GM18517 (cell line): Measurements from ENCODE around the gene FOXP4.

Experiments used
- ATAC-seq: cut with Tn5 transposase; IDR thresholded peaks from one replicate; pipeline ENCODE4 v1.9.1; 2021; ENCODE audit warnings: mild to moderate bottlenecking, moderate library complexity; ENCODE audit not compliant: unreplicated experiment

FOXP4 gene

GRCh38 chr6:41522780-41523548, 23.2 kb upstream of the FOXP4 start:
- ATAC-seq = no peak

DNA sequence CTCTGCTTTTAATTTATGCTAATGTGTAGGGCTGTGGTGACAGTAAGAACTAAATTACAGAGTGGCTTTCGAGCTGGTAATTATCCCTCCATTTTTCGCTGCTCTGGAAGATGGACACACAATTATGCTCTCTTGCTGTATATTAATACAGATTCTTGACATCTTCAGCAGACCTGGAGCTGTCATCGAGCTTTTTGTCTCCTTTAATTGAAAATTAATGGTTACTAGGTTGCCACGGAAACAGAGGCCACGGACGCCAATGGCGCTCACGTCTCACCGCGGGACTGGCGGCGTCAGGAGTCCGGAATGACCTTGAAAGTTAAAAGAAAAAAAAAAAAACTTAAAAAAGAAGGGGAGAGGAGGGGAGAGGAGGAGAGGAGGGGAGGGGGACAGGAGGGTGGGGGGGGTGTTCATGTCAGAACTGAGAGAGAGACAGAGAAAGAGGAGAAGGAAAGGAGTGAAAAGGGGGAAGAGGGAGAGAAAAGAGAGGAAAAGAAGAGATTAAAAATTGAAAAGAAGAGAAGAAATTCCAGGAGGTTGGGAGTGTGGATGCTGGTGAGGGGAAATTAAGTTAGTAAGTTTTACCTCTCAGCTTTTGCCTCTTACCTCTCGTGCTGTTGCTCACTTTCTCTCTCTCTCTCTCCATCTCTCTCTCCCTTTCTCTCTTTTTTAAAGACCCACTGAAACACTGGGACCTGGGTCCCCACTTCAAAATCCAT, 22.1 kb upstream of the FOXP4 start:
- no peak for ATAC-seq

DNA sequence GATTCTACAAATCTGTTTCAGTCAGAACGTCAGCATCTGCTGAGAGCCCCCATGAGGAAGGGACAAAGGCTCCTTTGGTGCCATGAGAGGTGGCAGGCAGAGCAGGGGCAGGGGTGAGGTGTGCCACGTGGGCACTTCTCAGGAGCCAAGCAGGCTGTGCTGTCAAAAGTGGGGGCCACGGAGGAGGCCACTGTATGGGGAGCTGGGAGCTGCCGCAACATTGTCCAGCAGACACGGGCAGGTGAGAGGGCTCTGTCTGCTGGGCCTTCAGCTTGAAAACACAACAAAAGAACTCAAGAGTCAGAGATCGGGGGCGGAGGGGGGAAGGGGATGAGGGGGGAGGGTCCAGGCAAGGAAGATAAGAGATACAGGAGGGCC, 21.6 kb upstream of the FOXP4 start:
- no peak for ATAC-seq

- ATAC-seq = no peak
Observed at GRCh38 chr6:41527721-41528408, 18.3 kb upstream of the FOXP4 start.

GRCh38 chr6:41528409-41528963, 17.7 kb upstream of the FOXP4 start:
- ATAC-seq = no peak

- ATAC-seq = no peak
Observed at GRCh38 chr6:41529049-41529448, 17.1 kb upstream of the FOXP4 start.

DNA sequence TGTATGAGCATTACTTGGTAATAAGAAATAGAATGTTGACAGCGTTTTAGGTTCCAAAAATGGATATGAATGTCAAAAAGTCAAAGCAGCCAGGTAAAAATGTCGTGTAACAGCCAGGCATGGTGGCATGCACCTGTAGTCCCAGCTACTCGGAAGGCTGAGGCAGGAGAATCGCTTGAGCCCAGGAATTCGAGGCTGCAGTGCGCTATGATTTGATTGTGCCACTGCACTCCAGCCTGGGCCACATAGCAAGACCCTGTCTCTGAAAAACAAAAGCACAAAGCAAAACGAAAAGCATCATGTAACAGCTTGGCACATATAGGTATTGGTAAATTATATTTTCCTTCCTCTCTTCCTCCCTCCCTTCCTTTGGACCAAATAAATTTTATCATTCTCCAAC, 16.2 kb upstream of the FOXP4 start:
- ATAC-seq = no peak

DNA sequence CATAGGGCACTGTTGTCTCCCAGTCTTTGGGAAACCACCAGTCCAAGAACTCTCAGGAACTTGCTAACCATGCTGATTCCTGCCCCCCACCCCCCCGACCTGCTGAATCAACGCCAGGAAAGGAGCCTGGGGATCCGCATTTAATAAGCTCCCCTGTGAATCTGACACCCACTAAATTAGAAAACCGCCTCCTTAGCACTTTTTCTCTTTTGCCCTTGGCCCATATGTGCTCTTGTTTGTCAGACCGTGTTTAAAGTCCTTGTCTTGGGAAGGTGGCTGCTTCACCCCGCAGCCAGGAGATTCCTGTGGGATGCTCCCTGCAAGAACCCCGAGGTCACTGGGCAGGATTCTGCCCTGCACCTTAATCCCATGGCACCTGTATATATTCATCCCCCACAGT, 15.7 kb upstream of the FOXP4 start:
- ATAC-seq = no peak

- no peak for ATAC-seq
Observed at GRCh38 chr6:41531016-41531415, 15.2 kb upstream of the FOXP4 start.

GRCh38 chr6:41531591-41532582, 14.3 kb upstream of the FOXP4 start:
- peak; percentile 92 for ATAC-seq

DNA sequence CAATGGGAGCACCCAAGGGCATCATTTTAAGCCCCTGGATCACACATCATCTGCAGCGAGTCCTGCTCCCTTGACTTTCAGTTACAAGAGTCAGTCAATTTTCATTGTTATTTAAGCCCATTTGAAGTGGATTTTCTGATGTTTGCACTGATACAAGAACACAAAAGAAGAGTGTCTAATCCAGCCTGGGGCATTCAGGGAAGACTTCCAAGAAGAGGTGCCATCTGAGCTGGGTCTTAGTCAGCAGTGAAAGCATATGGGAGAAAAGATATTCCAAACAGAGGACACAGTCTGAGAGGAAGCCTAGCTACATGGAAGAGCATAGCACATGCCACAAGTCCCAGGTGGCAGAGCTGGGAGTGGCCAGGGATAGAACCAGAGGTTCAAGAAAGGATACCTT, 10.4 kb upstream of the FOXP4 start:
- ATAC-seq = no peak

DNA sequence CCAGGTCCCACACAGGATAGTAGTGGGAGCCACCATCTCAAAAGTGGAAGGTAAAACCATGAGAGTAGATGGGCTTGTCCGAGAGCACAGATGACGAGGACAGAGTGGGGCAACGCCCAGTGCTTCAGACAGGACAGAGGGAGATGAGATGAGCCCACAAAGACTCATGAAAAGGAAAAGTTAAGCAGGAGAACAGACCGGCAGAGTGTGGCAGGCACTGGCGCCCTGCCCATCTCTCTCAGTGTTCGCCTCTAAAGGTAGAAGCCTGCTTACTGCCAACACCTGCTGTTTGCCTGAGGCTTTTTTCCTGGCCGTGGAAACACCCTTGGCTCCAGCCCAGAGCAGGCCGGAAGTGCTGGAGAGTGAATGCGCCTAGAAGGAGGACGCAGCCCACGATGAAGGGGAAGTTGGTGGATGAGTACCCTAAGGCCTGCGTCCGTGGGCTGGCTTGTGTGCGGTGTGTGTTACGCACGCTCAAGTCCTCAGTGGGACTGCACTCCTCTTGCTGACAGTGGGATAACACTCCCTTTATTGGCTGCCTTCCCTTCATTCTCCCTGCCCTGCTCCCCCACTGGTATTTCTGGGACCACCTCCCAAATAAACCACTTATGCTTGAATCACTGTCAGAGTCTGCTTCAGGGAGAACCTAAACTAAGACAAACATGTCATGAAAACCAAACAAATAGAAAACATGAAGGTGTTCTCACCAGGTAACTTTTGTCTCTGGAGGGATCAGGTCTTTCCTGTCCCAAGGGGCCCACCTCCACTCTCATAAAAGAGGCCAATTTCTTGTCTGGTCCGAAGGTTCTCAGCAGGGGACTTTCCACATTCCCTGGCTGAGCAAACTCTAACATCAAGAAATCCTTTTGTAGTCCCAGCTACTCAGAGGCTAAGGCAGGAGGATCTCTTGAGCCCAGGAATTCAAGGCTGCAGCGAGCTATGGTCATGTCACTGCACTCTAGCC, 9.1 kb upstream of the FOXP4 start:
- ATAC-seq = no peak

- no peak for ATAC-seq
Observed at GRCh38 chr6:41538556-41539182, 7.5 kb upstream of the FOXP4 start.

DNA sequence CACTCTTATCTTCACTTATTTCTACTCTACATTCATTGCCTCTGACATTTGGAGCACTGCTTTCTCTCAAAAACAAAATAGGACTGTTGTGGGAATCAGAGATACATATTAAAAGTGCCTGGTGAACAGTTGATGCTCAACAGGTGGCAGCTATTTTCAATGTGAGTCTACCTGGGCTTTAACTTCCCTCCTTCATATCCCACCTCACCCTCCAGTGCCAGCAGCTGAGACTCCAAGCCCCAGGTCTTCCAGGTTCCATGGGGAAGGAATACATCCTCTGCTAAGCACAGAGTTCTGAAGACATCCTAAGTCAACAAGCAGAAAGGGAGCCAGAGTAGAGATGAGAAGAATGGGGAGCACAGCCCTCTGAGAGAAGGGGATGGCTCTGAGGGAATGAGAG, 7.0 kb upstream of the FOXP4 start:
- ATAC-seq = no peak

GRCh38 chr6:41541364-41541763, 4.8 kb upstream of the FOXP4 start:
- ATAC-seq = no peak

DNA sequence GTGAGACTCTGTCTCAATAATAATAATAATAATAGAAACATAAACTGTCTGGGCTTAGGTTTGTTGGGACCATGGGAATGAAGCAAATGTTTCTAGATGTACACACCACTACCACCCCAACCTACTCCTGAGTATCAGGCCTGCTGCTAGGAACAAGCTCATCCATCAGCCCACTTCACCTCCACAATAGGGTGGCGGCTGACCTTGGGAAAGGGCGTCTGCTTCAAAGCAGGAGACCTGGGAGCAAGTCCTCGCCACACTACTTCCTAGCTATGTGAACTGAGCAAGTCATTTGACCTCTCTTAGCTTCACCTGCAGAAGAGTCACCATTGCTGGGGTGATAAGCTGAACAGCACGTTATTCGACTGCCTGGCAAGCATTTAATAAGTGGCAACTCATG, 3.1 kb upstream of the FOXP4 start:
- no peak for ATAC-seq

DNA sequence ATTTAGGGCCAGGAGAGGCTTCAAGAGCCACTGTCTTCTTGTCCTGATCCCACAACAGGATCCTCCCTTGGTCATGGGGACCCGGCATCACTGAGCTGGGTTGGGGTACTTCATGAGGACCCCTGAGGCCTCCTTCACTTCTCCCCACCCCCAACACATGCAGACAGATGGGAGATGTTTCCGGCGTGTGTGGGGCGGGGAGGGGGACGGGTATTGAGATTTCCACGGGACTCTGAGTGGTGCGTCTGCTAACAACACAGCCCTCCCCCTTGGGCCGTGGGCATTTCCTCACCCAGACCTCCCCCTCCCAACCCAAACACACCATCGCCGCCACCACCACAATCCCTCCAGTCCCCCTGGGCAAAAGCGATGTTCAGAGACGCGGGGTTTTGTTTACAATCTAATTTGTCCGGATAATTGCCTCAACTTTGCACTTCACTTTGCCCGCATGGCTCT, 906 bp upstream of the FOXP4 start:
- no peak for ATAC-seq

DNA sequence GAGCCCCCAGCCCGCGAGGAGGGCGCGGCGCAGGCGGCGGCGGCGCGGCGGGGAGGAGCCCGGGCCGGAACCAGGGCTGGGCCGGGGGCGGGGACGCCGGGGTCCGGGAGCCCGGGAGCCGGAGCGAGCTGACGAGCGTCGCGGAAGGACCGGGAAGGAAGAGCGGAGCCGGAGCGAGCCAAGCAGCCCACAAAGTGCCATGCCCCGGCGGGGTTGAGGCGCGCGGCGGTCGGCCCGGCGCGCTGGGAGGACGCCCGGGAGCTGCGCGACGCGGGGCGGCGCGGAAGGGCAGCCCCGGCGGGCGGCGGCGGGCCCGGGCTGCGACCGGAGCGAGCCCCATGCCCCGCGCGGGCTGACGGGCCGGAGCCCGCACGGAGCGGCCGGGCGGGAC, 289 bp downstream of the FOXP4 start:
- ATAC-seq = peak; percentile 32
